Activated CD8-positive, alpha-beta memory T cell treated with anti-CD3 and anti-CD28 coated beads for 36 hours (primary cell): ENCODE data around the gene RCN2. TPM values are rescaled to one million over a fixed set of nuclear protein-coding genes. Genes with fewer than 3 reads are reported as not detected.

Source experiments
- CTCF ChIA-PET: fragments of 350-600 bp; sonication (Branson Sonifier 250); formaldehyde crosslinking; loops from one replicate; lab custom pipeline; 2021; ENCODE audit warnings: antibody characterized with exemption; lab: Charles Lee
- POLR2A ChIA-PET: fragments of 350-600 bp; sonication (Branson Sonifier 250); formaldehyde crosslinking; loops from one replicate; lab custom pipeline; 2021; ENCODE audit warnings: antibody characterized with exemption; lab: Charles Lee
- total RNA-seq, 2 experiments: library from RNA; stranded (reverse); gene quantifications; one replicate each; pipeline ENCODE4 v1.2.3, GENCODE V29; 2021

RCN2 gene
- total RNA-seq, 2 experiments from 2014 or later: 35.0 to 36.6 TPM

GRCh38 chr15:76983590-76984375 is 52.2 kb downstream of the RCN2 start:
- ChIA-PET POLR2A (interaction anchor here (1.1 kb wide), 1 partner anchor 10 kb away, joined by 4 read pairs; no protein-coding TSS in a partner anchor), CTCF (interaction anchor here (0.8 kb wide), 1 partner anchor 12 kb away, joined by 3 read pairs; no protein-coding TSS in a partner anchor)

- POLR2A ChIA-PET: interaction anchor here (0.6 kb wide), 1 partner anchor 31 kb away, joined by 3 read pairs; no protein-coding TSS in a partner anchor
These were observed 55.2 kb downstream of the RCN2 start for GRCh38 chr15:76986743-76987142.

GRCh38 chr15:76987276-76987675 is 55.7 kb downstream of the RCN2 start:
- ChIA-PET POLR2A (interaction anchor here (0.6 to 1.5 kb wide), 3 partner anchors 14 to 68 kb away, joined by 3 read pairs; no protein-coding TSS in a partner anchor), CTCF (interaction anchor here (0.7 to 3.4 kb wide), 5 partner anchors 11 to 38 kb away, joined by 3 to 18 read pairs (median 4); no protein-coding TSS in a partner anchor)

More at GRCh38 chr15:76986743-76987142, 55.2 kb downstream of the RCN2 start:
- CTCF ChIA-PET: interaction anchor here (0.6 to 3.4 kb wide), 4 partner anchors 11 to 90 kb away, joined by 3 to 18 read pairs (median 7); no protein-coding TSS in a partner anchor

GRCh38 chr15:76987896-76988860 is 56.6 kb downstream of the RCN2 start:
- ChIA-PET POLR2A (interaction anchor here (0.6 to 2.0 kb wide), 7 partner anchors 9 to 83 kb away, joined by 3 to 26 read pairs (median 3); partner anchors contain the start of gene TSPAN3), CTCF (interaction anchor here (0.7 to 3.4 kb wide), 8 partner anchors 10 to 293 kb away, joined by 3 to 18 read pairs (median 4); no protein-coding TSS in a partner anchor)

- POLR2A ChIA-PET: interaction anchor here (0.6 to 2.0 kb wide), 7 partner anchors 8 to 170 kb away, joined by 3 to 26 read pairs (median 3); partner anchors contain the start of gene TSPAN3
- CTCF ChIA-PET: interaction anchor here (0.7 to 3.4 kb wide), 9 partner anchors 9 to 294 kb away, joined by 3 to 18 read pairs (median 4); no protein-coding TSS in a partner anchor
These were observed 57.6 kb downstream of the RCN2 start for GRCh38 chr15:76988867-76989780.

GRCh38 chr15:76991048-76991447 is 59.5 kb downstream of the RCN2 start:
- ChIA-PET POLR2A (no interaction called here), CTCF (interaction anchor here (1.1 kb wide), 1 partner anchor 12 kb away, joined by 3 read pairs; no protein-coding TSS in a partner anchor)

- ChIA-PET POLR2A (no interaction called here), CTCF (interaction anchor here (0.8 to 1.1 kb wide), 2 partner anchors 13 to 24 kb away, joined by 3 read pairs; no protein-coding TSS in a partner anchor)
These were observed 60.4 kb downstream of the RCN2 start for GRCh38 chr15:76991741-76992645.

GRCh38 chr15:76993114-76993725 is 61.7 kb downstream of the RCN2 start:
- ChIA-PET CTCF (interaction anchor here (0.8 to 1.5 kb wide), 4 partner anchors 10 to 30 kb away, joined by 3 to 6 read pairs (median 3); no protein-coding TSS in a partner anchor), POLR2A (interaction anchor here (0.8 to 6.5 kb wide), 5 partner anchors 10 to 426 kb away, joined by 3 to 43 read pairs (median 4); no protein-coding TSS in a partner anchor)

- CTCF ChIA-PET: interaction anchor here (0.8 to 1.5 kb wide), 7 partner anchors 9 to 37 kb away, joined by 3 to 6 read pairs (median 3); no protein-coding TSS in a partner anchor
- POLR2A ChIA-PET: interaction anchor here (0.6 to 6.5 kb wide), 6 partner anchors 9 to 425 kb away, joined by 3 to 43 read pairs (median 4); no protein-coding TSS in a partner anchor
These were observed 62.5 kb downstream of the RCN2 start for GRCh38 chr15:76994001-76994400.

GRCh38 chr15:76994496-76994895 is 62.9 kb downstream of the RCN2 start:
- ChIA-PET CTCF (interaction anchor here (0.9 to 3.4 kb wide), 9 partner anchors 9 to 37 kb away, joined by 3 to 13 read pairs (median 5); no protein-coding TSS in a partner anchor), POLR2A (interaction anchor here (0.6 to 6.5 kb wide), 6 partner anchors 9 to 425 kb away, joined by 3 to 43 read pairs (median 4); no protein-coding TSS in a partner anchor)

GRCh38 chr15:76994971-76995945 is 63.7 kb downstream of the RCN2 start, which contains the start of gene PSTPIP1:
Gene PSTPIP1, plus strand, starts transcription at chr15:76995126. Its CDS starts 448 bp downstream, at chr15:76995574.
- ChIA-PET POLR2A (interaction anchor here (1.1 to 6.5 kb wide), 3 partner anchors 18 to 27 kb away, joined by 4 to 43 read pairs (median 14); no protein-coding TSS in a partner anchor), CTCF (interaction anchor here (0.9 to 3.4 kb wide), 8 partner anchors 12 to 36 kb away, joined by 3 to 13 read pairs (median 4); no protein-coding TSS in a partner anchor)

- POLR2A ChIA-PET: interaction anchor here (3.0 to 6.5 kb wide), 3 partner anchors 8 to 26 kb away, joined by 8 to 43 read pairs (median 26); no protein-coding TSS in a partner anchor
- CTCF ChIA-PET: interaction anchor here (1.0 to 3.4 kb wide), 7 partner anchors 11 to 39 kb away, joined by 3 to 13 read pairs (median 4); no protein-coding TSS in a partner anchor
These were observed 64.6 kb downstream of the RCN2 start for GRCh38 chr15:76996076-76996525.

GRCh38 chr15:76996526-76997401 is 65.2 kb downstream of the RCN2 start:
- ChIA-PET POLR2A (interaction anchor here (0.7 to 6.5 kb wide), 7 partner anchors 8 to 74 kb away, joined by 3 to 43 read pairs (median 3); partner anchors contain the start of gene TSPAN3), CTCF (interaction anchor here (1.0 to 3.4 kb wide), 11 partner anchors 8 to 38 kb away, joined by 3 to 18 read pairs (median 5); no protein-coding TSS in a partner anchor)
